GM12872 (cell line): Measurements from ENCODE around the gene LSM14A.

ENCODE experiments used
- TF ChIP-seq, protein P1 (sequence below): IDR thresholded peaks from 3 replicates; pipeline ENCODE4 v1.5.1; 2011; ENCODE audit warnings: low read depth, mild to moderate bottlenecking, low read length, moderate library complexity; ENCODE audit not compliant: insufficient read depth

LSM14A gene

DNA sequence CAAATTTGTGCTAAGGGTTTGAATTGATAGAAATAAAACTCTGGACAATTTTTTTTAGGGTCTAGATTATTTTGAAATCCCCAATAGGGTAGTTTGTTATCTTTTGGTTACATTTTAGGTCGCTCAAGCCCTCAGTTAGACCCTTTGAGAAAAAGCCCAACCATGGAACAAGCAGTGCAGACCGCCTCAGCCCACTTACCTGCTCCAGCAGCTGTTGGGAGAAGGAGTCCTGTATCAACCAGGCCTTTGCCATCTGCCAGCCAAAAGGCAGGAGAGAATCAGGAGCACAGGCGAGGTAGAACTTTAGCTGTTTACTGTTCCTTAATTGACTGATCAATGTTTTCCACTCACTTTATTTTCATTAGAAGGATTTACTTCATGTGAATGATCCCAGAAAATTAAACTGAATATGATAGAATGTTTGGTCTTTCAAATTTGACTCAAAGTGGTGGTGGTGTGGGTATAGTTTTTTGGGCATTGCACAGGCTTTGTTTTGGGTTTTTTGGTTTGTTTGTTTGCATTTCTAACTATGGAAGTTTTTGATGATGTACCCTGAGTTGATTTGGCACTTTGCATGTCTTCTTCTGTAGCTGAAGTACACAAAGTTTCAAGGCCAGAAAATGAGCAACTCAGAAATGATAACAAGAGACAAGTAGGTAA lies 42.8 kb downstream of the LSM14A start:
- TF ChIP-seq, protein P1, sequence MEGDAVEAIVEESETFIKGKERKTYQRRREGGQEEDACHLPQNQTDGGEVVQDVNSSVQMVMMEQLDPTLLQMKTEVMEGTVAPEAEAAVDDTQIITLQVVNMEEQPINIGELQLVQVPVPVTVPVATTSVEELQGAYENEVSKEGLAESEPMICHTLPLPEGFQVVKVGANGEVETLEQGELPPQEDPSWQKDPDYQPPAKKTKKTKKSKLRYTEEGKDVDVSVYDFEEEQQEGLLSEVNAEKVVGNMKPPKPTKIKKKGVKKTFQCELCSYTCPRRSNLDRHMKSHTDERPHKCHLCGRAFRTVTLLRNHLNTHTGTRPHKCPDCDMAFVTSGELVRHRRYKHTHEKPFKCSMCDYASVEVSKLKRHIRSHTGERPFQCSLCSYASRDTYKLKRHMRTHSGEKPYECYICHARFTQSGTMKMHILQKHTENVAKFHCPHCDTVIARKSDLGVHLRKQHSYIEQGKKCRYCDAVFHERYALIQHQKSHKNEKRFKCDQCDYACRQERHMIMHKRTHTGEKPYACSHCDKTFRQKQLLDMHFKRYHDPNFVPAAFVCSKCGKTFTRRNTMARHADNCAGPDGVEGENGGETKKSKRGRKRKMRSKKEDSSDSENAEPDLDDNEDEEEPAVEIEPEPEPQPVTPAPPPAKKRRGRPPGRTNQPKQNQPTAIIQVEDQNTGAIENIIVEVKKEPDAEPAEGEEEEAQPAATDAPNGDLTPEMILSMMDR: no peak

DNA sequence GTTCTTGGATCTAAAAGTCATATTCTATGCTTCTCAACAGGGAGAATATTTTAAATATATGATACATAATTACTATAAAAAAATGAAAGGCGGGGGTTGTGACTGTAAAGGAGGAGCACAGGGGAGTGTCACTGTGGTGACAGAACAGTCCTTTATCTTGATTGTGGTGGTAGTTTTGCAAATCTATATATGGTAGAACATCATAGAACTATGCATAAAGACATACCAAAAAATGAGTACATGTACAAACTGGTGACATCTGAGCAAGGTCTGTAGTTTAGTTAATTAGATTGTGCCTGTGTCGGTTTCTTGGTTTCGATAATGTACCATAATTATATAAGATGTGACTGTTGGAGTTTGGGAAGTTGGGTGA lies 43.3 kb downstream of the LSM14A start:
- TF ChIP-seq, protein P1: no peak

DNA sequence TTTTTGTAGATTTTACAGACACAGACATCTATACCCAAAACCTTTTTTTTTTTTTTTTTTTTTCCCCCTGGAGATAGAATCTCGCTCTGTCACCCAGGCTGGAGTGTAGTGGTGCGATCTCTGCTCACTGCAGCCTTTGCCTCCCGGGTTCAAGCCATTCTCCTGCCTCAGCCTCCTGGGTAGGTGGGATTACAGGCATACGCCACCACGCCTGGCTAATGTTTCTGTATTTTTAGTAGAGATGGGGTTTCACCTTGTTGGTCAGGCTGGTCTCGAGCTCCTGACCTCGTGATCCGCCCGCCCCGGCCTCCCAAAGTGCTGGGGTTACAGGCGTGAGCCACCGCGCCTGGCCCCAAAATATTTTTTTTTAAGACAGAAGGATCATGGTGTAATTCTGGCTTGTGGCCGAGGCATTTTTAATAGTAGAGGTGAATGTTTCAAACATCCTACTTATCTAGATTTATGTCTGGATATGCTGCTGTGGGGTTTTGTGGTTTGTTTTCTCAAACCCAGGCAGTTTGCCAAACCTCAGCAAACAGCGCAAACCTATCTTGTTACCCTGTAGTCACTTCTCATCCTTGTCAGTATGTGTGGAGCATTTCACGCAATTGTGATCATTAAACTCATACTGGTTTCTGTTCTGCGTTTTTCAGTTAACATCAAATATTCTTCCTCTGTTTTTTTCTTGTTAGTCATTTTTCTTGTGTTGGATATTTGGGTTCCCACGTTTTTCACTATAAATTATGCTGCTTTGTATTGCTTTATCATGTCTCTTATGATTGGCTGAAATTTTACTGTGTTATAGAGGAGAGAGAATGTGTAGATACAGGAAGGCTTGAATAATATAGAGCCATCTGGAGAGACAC lies 45.9 kb downstream of the LSM14A start:
- TF ChIP-seq, protein P1: no peak

DNA sequence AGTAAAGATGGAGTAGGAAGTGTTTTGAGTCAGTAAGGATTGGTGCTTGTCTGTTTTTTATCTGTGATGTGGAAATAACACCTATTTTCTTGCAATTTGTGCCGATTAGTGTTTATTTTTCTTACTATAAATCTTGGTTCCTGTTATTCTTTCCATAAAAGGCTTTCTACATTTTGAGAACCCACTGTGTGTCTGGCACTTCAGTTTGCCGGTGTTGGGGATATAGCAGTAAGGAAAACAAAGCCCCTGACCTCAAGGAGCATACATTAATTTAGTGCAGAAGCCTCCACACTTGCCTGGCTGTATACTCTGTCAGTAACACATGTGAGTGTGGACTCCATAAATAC lies 46.5 kb downstream of the LSM14A start:
- TF ChIP-seq, protein P1: no peak

DNA sequence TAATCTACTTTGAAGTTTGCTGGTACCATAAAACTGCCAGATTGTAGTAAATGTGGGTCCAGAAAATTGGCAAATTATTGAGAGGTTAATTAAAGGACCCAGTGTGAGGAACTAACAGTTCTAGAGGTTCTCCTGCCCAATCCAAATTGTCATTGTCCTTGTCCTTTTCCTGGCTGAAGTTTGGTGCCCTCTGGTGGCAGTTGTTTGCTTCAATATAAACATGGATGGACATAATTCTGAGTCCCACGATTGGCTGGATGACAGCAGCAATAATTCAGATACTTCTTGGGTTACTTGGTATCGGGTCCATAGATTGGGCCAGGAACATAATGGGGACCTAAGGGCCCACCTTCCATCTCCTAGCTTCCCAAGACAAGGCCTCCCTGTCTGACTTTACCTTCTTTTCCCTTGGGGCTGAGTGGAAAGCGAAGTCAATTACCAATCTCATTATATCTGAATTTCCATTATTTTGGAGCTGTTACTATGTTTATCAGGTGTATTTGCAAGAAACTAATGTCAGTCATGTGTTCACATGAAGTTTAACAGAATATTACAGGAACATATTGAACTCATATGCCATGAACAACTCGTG lies 48.3 kb downstream of the LSM14A start:
- TF ChIP-seq, protein P1: peak; percentile 74

DNA sequence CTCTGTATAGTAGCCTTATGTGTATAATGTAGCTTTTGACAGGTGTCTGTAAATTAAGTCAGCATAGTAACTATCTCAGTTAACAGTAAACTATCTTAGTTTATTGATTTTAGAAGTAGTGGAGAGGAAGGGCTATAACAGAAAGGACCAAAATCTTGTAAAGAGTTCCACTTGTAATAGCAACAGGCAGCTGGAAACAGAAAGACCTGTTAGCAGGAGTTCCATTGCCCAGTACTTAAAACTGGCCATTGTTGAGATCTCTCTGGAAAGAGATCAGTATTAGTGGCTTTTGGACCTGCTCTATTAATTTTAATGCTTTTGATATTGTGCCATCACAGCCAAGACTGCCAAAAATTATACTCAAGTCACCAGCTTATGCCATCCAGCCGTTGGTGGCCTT lies 50.1 kb downstream of the LSM14A start:
- TF ChIP-seq, protein P1: no peak

DNA sequence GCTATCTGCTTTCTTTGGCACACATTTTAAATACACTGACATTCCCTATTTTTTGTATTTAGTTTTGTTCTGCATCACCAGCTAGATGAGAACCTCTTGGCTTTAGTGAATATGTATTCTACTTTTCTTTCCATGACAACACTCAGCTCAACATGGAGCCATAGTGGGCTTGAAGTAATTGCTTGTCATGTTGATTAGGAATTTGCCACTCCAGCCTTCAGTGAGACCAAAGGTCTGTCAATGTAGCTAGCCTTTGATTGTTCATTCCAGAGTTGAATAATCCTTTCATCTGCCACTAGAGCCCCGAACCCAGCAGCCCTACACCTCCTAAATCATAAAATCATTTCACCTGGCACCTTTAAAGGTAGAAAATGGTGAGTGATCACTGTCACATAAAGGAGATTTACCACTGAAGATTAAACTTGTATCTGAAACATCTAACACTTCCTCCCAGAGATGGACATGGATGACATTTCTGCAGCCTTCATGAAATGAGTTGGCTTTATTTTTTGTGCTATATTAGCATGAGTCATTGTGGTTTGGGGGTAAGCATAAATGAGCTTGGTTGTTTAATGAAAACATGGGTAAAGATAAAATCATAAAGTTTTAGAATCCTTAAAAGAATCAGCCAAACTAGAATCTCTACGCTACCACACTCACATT lies 52.8 kb downstream of the LSM14A start:
- TF ChIP-seq, protein P1: no peak
